Tibial artery (tissue), 4 donors: ENCODE data around the gene RNF144B.

ENCODE experiments used
- DNase-seq, 2 donors: peaks; one replicate each; pipeline ENCODE4 v3.0.0-alpha.2; 2019
- H3K27ac ChIP-seq, 2 donors: fragments of 200-600 bp; sonication (generic) in 1 of 2; 1 replicate in 1 of 2; 2 replicates in 1 of 2; pipeline ENCODE4 v1.5.1; 2018 to 2019; ENCODE audit warnings: mild to moderate bottlenecking in 1 of 2
- H3K27me3 ChIP-seq, 2 donors: fragments of 200-600 bp; sonication (generic) in 1 of 2; one replicate each; pipeline versions ENCODE4 v1.5.1 to v1.6.0; 2016 to 2019
- H3K36me3 ChIP-seq, 3 donors: fragments of 200-600 bp; sonication (generic) in 2 of 3; one replicate each; pipeline ENCODE4 v1.5.1; 2016 to 2019; ENCODE audit warnings: mild to moderate bottlenecking in 2 of 3
- H3K4me1 ChIP-seq, 4 donors: fragments of 200-600 bp; sonication (generic) in 2 of 4; 1 replicate in 3 of 4; 2 replicates in 1 of 4; pipeline ENCODE4 v1.5.1; 2016 to 2019
- H3K4me3 ChIP-seq, 2 donors: fragments of 200-600 bp; sonication (generic) in 1 of 2; 1 replicate in 1 of 2; 2 replicates in 1 of 2; pipeline ENCODE4 v1.5.1; 2018 to 2019; ENCODE audit warnings: mild to moderate bottlenecking in 2 of 2
- H3K9me3 ChIP-seq, 3 donors: fragments of 200-600 bp; sonication (generic) in 1 of 3; one replicate each; pipeline ENCODE4 v1.5.1; 2016 to 2019
- CTCF ChIP-seq, 2 experiments: fragments of 200-600 bp in 1 of 2; fragments of 450-650 bp in 1 of 2; IDR thresholded peaks; one replicate each; pipeline ENCODE4 v1.5.1; 2017 to 2019; ENCODE audit warnings: antibody characterized with exemption in 2 of 2, mild to moderate bottlenecking in 1 of 2, moderate library complexity in 1 of 2
- intact Hi-C: fragments of 100-400 bp; cut with DNase I; formaldehyde crosslinking; loops from one replicate; pipeline ENCODE4 v1.15.0; 2023; ENCODE audit warnings: low total_unique reads

RNF144B gene

GRCh38 chr6:18469536-18469935 is 82.4 kb downstream of the RNF144B start:
- intact Hi-C loops = no loop called here
- no peak overlapping the region for H3K27ac ChIP-seq
- H3K4me1 ChIP-seq = peaks cover 0 to 13% (median 0%) of the 10 kb centered on the region in 4 donors
- H3K27me3 ChIP-seq = no peaks in the 10 kb centered on the region
- TF ChIP-seq CTCF (IDR thresholded peaks at IDR 0.05) = no peak
- no peak for DNase-seq
- H3K4me3 ChIP-seq = no peak overlapping the region
- H3K36me3 ChIP-seq = peaks cover 0 to 16% (median 13%) of the 10 kb centered on the region in 3 donors
- no peaks in the 10 kb centered on the region for H3K9me3 ChIP-seq

- TF ChIP-seq CTCF (IDR thresholded peaks at IDR 0.05) = no peak
- DNase-seq = no peak
- intact Hi-C loops = no loop called here
- H3K4me3 ChIP-seq = no peak overlapping the region
- peaks cover 0 to 13% (median 0%) of the 10 kb centered on the region in 4 donors for H3K4me1 ChIP-seq
- no peaks in the 10 kb centered on the region for H3K27me3 ChIP-seq
- no peaks in the 10 kb centered on the region for H3K9me3 ChIP-seq
- H3K27ac ChIP-seq = no peak overlapping the region
- H3K36me3 ChIP-seq = no peaks in the 10 kb centered on the region
These were observed 84.2 kb downstream of the RNF144B start for GRCh38 chr6:18471232-18471964.

- TF ChIP-seq CTCF (IDR thresholded peaks at IDR 0.05) = no peak
- no peaks in the 10 kb centered on the region for H3K9me3 ChIP-seq
- no peak overlapping the region for H3K4me3 ChIP-seq
- no peak for DNase-seq
- no peaks in the 10 kb centered on the region for H3K27me3 ChIP-seq
- intact Hi-C loops = no loop called here
- H3K36me3 ChIP-seq = no peaks in the 10 kb centered on the region
- H3K4me1 ChIP-seq = peaks cover 0 to 11% (median 0%) of the 10 kb centered on the region in 4 donors
- H3K27ac ChIP-seq = no peak overlapping the region
These were observed 85.8 kb downstream of the RNF144B start for GRCh38 chr6:18472941-18473340.

GRCh38 chr6:18473755-18474154 is 86.6 kb downstream of the RNF144B start:
- H3K36me3 ChIP-seq = no peaks in the 10 kb centered on the region
- intact Hi-C loops = no loop called here
- no peak overlapping the region for H3K4me3 ChIP-seq
- no peak for TF ChIP-seq CTCF (IDR thresholded peaks at IDR 0.05)
- peaks cover 0 to 2% (median 0%) of the 10 kb centered on the region in 4 donors for H3K4me1 ChIP-seq
- no peaks in the 10 kb centered on the region for H3K27me3 ChIP-seq
- H3K27ac ChIP-seq = no peak overlapping the region
- no peaks in the 10 kb centered on the region for H3K9me3 ChIP-seq
- DNase-seq = no peak

- Histone ChIP-seq H3K9me3 (no peaks in the 10 kb centered on the region), H3K27me3 (no peaks in the 10 kb centered on the region), H3K27ac (no peak overlapping the region), H3K4me1 (no peaks in the 10 kb centered on the region), H3K4me3 (no peak overlapping the region), H3K36me3 (no peaks in the 10 kb centered on the region)
- intact Hi-C loops = no loop called here
- TF ChIP-seq CTCF (IDR thresholded peaks at IDR 0.05) = no peak
- no peak for DNase-seq
These were observed 90.3 kb downstream of the RNF144B start for GRCh38 chr6:18477301-18477941.
